Measurements from ENCODE around the gene ANTXR2.

ANTXR2 gene

DNA sequence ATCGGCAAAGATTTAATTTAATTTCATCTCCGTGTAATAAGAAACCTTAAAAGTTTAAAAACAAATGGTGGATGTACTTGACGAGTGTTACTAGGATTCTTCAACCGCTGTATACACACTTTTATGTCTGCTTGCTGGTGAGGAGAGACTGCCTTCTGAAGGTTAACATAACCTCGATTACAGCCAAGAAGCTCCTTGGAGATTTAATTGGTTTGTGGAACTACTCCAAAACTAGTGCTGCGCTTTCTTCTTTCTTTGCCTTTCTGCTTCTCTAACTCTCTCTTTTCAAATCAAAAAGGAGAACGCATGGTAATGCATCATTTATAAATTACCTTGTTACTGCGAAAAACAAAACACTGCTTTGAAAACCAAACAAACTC lies 109.0 kb downstream of the ANTXR2 start:
- no peak for DNase-seq (ENCODE audit: low read depth)
- no peak overlapping the region for H3K4me3 ChIP-seq (ENCODE audit: low read depth, low read length)
- TF ChIP-seq POLR2A (IDR thresholded peaks at IDR 0.05; ENCODE audit: extremely low read depth, insufficient read length) (no peak), MYC (IDR thresholded peaks at IDR 0.05; ENCODE audit: low read depth, low read length) (no peak)
- TF ChIP-seq, protein P1, sequence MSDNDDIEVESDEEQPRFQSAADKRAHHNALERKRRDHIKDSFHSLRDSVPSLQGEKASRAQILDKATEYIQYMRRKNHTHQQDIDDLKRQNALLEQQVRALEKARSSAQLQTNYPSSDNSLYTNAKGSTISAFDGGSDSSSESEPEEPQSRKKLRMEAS (IDR thresholded peaks at IDR 0.05; ENCODE audit: low read depth, low read length), result no peak
- TF ChIP-seq, protein P2, sequence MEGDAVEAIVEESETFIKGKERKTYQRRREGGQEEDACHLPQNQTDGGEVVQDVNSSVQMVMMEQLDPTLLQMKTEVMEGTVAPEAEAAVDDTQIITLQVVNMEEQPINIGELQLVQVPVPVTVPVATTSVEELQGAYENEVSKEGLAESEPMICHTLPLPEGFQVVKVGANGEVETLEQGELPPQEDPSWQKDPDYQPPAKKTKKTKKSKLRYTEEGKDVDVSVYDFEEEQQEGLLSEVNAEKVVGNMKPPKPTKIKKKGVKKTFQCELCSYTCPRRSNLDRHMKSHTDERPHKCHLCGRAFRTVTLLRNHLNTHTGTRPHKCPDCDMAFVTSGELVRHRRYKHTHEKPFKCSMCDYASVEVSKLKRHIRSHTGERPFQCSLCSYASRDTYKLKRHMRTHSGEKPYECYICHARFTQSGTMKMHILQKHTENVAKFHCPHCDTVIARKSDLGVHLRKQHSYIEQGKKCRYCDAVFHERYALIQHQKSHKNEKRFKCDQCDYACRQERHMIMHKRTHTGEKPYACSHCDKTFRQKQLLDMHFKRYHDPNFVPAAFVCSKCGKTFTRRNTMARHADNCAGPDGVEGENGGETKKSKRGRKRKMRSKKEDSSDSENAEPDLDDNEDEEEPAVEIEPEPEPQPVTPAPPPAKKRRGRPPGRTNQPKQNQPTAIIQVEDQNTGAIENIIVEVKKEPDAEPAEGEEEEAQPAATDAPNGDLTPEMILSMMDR (IDR thresholded peaks at IDR 0.05; ENCODE audit: low read depth, low read length), result no peak

DNA sequence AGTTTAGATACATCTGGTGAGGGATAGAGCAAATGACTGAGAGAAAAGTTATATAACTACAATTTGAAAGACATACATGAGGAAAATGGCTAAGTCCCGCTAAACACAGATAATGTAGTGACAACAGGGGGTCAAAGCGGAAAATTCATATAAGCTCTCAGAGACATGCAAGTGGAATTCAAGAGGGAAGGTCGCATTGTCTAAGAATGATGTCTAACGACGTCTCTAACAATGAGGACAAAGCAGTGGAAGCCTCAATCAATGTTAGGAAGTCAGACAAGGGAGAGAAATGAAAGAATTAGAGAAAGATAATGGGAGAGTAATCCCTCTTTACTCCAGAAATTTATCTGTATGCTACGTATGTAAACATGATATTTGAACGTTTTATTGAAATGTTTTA lies 113.4 kb downstream of the ANTXR2 start:
- TF ChIP-seq, protein P1 (IDR thresholded peaks at IDR 0.05; ENCODE audit: low read depth, low read length), result no peak
- TF ChIP-seq MYC (IDR thresholded peaks at IDR 0.05; ENCODE audit: low read depth, low read length), result no peak
- TF ChIP-seq, protein P2 (IDR thresholded peaks at IDR 0.05; ENCODE audit: low read depth, low read length), result no peak
- TF ChIP-seq POLR2A (IDR thresholded peaks at IDR 0.05; ENCODE audit: extremely low read depth, insufficient read length), result no peak
- H3K4me3 ChIP-seq (ENCODE audit: low read depth, low read length), result no peak overlapping the region
- DNase-seq (ENCODE audit: low read depth), result no peak

DNA sequence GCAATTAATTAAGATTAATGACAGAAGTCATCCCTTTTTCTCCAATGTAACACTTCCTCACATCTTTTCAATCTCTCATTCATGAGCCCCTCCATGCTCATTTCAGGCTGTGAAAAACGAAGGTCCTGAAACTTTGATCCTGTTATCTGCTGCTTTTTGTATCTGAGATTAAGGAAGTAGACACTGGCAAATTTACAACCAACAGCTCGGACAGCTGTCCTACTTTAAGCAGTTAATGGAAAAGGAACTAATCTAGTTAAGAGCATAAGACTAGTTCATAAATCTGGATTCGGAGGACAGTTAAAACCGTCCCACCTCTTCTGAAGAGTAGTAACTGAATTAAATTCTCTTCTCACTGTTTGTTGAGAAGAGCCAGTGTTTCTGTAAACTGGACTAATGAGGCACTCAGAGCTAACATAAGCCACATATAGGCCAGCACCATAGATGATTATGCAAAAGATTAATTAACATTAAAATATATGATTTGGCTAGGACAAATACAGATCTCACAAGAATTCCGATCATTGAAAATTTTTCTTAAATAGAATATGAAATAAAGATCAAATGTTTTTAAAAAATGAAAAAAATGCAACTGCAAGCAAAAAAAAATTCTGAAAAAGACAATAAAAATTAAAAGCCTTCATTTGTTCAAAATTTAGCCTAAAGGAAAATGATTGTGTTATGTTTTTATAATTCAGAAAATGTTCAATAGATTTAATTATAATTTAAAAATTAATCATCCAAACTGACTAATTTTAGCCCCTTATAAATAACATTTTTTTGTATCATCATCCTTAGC lies 114.4 kb downstream of the ANTXR2 start:
- no peak overlapping the region for H3K4me3 ChIP-seq (ENCODE audit: low read depth, low read length)
- TF ChIP-seq, protein P1 (IDR thresholded peaks at IDR 0.05; ENCODE audit: low read depth, low read length), result no peak
- TF ChIP-seq MYC (IDR thresholded peaks at IDR 0.05; ENCODE audit: low read depth, low read length), result no peak
- TF ChIP-seq, protein P2 (IDR thresholded peaks at IDR 0.05; ENCODE audit: low read depth, low read length), result no peak
- no peak for TF ChIP-seq POLR2A (IDR thresholded peaks at IDR 0.05; ENCODE audit: extremely low read depth, insufficient read length)
- no peak for DNase-seq (ENCODE audit: low read depth)

DNA sequence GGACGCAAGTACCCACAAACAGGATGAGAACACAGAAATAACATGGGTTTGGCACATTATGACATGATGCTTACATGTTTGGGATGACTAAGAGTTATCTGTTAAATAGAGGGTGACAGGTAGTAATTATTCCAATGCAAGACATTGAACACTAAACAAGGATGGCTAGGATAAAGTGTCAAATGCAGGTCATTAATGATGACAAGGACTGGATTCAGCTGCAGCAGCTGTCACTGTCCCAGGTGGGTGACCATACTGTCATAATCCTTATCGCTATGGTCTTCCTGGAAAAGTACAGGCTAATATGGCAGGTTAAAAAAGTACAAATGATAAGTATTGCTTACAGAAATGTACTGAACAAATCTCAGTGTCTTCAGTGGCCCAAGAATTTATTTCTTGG lies 123.9 kb downstream of the ANTXR2 start:
- TF ChIP-seq, protein P1 (IDR thresholded peaks at IDR 0.05; ENCODE audit: low read depth, low read length), result no peak
- no peak for TF ChIP-seq MYC (IDR thresholded peaks at IDR 0.05; ENCODE audit: low read depth, low read length)
- no peak for TF ChIP-seq POLR2A (IDR thresholded peaks at IDR 0.05; ENCODE audit: extremely low read depth, insufficient read length)
- TF ChIP-seq, protein P2 (IDR thresholded peaks at IDR 0.05; ENCODE audit: low read depth, low read length), result no peak
- no peak overlapping the region for H3K4me3 ChIP-seq (ENCODE audit: low read depth, low read length)
- DNase-seq (ENCODE audit: low read depth), result no peak

DNA sequence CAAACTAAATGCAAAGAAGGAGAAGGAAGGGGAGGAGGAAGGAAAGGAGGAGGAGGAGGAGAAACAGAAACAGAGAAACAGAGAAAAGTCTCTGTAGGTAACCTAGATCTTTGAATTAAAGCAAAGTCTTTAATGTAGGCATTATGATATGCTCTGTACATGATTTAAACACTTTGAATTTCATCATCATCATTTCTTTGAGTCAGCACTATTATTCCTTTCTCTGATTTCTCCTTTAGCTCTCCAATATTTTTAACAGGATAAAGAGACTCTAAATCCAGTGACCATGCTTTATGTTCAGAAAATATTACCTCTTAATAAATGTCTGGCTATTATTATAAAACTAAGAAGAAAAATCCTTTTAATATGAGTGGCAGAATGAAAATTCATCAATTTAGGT lies 124.3 kb downstream of the ANTXR2 start:
- no peak overlapping the region for H3K4me3 ChIP-seq (ENCODE audit: low read depth, low read length)
- TF ChIP-seq, protein P1 (IDR thresholded peaks at IDR 0.05; ENCODE audit: low read depth, low read length), result no peak
- no peak for TF ChIP-seq POLR2A (IDR thresholded peaks at IDR 0.05; ENCODE audit: extremely low read depth, insufficient read length)
- DNase-seq (ENCODE audit: low read depth), result no peak

DNA sequence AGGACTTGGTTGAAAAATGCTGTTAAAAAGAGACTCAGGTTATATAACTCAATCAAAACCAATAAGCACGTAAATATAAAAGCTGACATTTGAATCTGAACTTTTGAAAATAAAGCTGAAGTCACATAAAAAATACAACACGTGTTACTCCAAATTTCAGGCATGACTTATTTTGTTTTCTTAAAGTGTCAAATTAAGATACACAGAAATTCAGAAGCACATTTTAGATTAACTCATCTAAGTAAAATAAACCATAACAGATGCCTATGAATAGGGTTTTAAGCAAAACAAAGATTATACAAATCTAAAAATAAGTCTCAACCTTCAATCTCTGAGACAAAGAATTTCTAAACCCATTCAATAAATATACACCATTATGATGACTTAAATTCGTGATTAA lies 124.8 kb downstream of the ANTXR2 start:
- H3K4me3 ChIP-seq (ENCODE audit: low read depth, low read length), result no peak overlapping the region
- TF ChIP-seq, protein P2 (IDR thresholded peaks at IDR 0.05; ENCODE audit: low read depth, low read length), result no peak
- TF ChIP-seq POLR2A (IDR thresholded peaks at IDR 0.05; ENCODE audit: extremely low read depth, insufficient read length) (no peak), MYC (IDR thresholded peaks at IDR 0.05; ENCODE audit: low read depth, low read length) (no peak)
- TF ChIP-seq, protein P1 (IDR thresholded peaks at IDR 0.05; ENCODE audit: low read depth, low read length), result no peak
- no peak for DNase-seq (ENCODE audit: low read depth)
